Trophoblast cell (in vitro differentiated cells and primary cell): ENCODE results near the gene NPHP4.

Experiments used
- DNase-seq, 2 donors: peaks; one replicate each; pipeline ENCODE4 v3.0.0-alpha.2; 2016
- H2AFZ ChIP-seq: 2 replicates; pipeline ENCODE4 v1.6.1; 2013; ENCODE audit warnings: low read length, moderate library complexity, mild to moderate bottlenecking; ENCODE audit not compliant: insufficient read depth, poor library complexity
- H2AK5ac ChIP-seq: 2 replicates; pipeline ENCODE4 v1.6.1; 2013; ENCODE audit warnings: mild to moderate bottlenecking, low read length
- H2BK120ac ChIP-seq: 2 replicates; pipeline ENCODE4 v1.6.1; 2013; ENCODE audit warnings: low read length, mild to moderate bottlenecking, moderate library complexity; ENCODE audit not compliant: insufficient read depth, poor library complexity
- H2BK12ac ChIP-seq: 2 replicates; pipeline ENCODE4 v1.6.1; 2013; ENCODE audit warnings: mild to moderate bottlenecking, low read length, moderate library complexity
- H2BK5ac ChIP-seq: 2 replicates; pipeline ENCODE4 v1.6.1; 2013; ENCODE audit warnings: low read length, low read depth, moderate library complexity, mild to moderate bottlenecking; ENCODE audit not compliant: poor library complexity
- H3K14ac ChIP-seq: 2 replicates; pipeline ENCODE4 v1.6.1; 2013; ENCODE audit warnings: mild to moderate bottlenecking, low read length
- H3K18ac ChIP-seq: 2 replicates; pipeline ENCODE4 v1.6.1; 2013; ENCODE audit warnings: mild to moderate bottlenecking, low read length
- H3K23ac ChIP-seq: 2 replicates; pipeline ENCODE4 v1.6.1; 2013; ENCODE audit warnings: low read length
- H3K27ac ChIP-seq: 2 replicates; pipeline ENCODE4 v1.5.1; 2013; ENCODE audit warnings: low read depth, mild to moderate bottlenecking, inconsistent platforms, low read length, moderate library complexity
- H3K27me3 ChIP-seq: 2 replicates; pipeline ENCODE4 v1.6.1; 2013; ENCODE audit warnings: inconsistent platforms, mild to moderate bottlenecking, low read length, moderate library complexity; ENCODE audit not compliant: insufficient read depth
- H3K36me3 ChIP-seq, 2 experiments: 1 replicate in 1 of 2; 2 replicates in 1 of 2; pipeline ENCODE4 v1.6.1; 2013; ENCODE audit warnings: low read length in 2 of 2, mild to moderate bottlenecking in 2 of 2, moderate library complexity in 1 of 2; ENCODE audit not compliant: insufficient read depth in 2 of 2, control insufficient read depth in 1 of 2
- H3K4ac ChIP-seq: 2 replicates; pipeline ENCODE4 v1.6.1; 2013; ENCODE audit warnings: low read depth, mild to moderate bottlenecking, low read length, moderate library complexity
- H3K4me1 ChIP-seq, 2 experiments: 1 replicate in 1 of 2; 2 replicates in 1 of 2; pipeline ENCODE4 v1.6.1; 2013; ENCODE audit warnings: low read length in 2 of 2, mild to moderate bottlenecking in 2 of 2, moderate library complexity in 1 of 2; ENCODE audit not compliant: insufficient read depth in 2 of 2, control insufficient read depth in 1 of 2
- H3K4me2 ChIP-seq: 2 replicates; pipeline ENCODE4 v1.6.1; 2013; ENCODE audit warnings: inconsistent platforms, mild to moderate bottlenecking, low read length, moderate library complexity
- H3K4me3 ChIP-seq: 2 replicates; pipeline ENCODE4 v1.5.1; 2013; ENCODE audit warnings: mild to moderate bottlenecking, low read depth, low read length, inconsistent platforms
- H3K79me1 ChIP-seq: one replicate; pipeline ENCODE4 v1.6.1; 2013; ENCODE audit warnings: low read length
- H3K79me2 ChIP-seq: 2 replicates; pipeline ENCODE4 v1.6.1; 2013; ENCODE audit warnings: low read length, mild to moderate bottlenecking; ENCODE audit not compliant: control insufficient read depth, insufficient read depth, poor library complexity
- H3K9ac ChIP-seq: 2 replicates; pipeline ENCODE4 v1.6.1; 2013; ENCODE audit warnings: mild to moderate bottlenecking, low read length
- H3K9me3 ChIP-seq: 2 replicates; pipeline ENCODE4 v1.6.1; 2013; ENCODE audit warnings: low read depth, mild to moderate bottlenecking, control low read depth, inconsistent platforms, low read length; ENCODE audit not compliant: insufficient read depth
- H4K12ac ChIP-seq: 2 replicates; pipeline ENCODE4 v1.6.1; 2013; ENCODE audit warnings: low read depth, mild to moderate bottlenecking, low read length, moderate library complexity
- H4K8ac ChIP-seq: 2 replicates; pipeline ENCODE4 v1.6.1; 2013; ENCODE audit warnings: low read depth, mild to moderate bottlenecking, low read length, moderate library complexity
- H4K91ac ChIP-seq: one replicate; pipeline ENCODE4 v1.6.1; 2013; ENCODE audit warnings: low read depth, mild to moderate bottlenecking, low read length, moderate library complexity
- WGBS: extraction: QIAGEN DNeasy Blood & Tissue Kit; methylation state at CpG from one replicate; pipeline ENCODE4 v1.1.7; 2013; ENCODE audit warnings: missing lambda C conversion rate; ENCODE audit not compliant: insufficient read length, insufficient coverage; ENCODE audit errors: extremely low coverage; 5-methylcytosine and 5-hydroxymethylcytosine counted together

Gene NPHP4

DNA sequence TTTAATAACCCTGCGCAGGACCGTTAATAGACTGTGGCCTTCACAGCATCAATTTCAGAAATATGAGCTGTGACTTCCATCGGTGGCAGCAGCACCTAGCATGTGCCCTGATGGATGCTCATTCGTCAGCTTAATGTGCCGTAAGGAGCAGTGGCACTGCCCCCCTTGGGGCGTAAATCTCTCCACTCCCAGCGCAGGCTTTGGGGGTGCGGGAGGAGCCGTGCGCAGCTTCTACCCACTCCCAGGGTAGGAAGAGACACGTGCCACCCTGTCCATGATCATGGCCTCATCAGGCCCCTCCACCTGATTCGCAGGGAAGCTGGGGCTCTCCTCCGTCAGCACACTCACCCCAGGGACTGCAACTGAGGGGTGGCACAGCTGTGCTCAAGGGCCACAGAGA is 149.5 kb downstream of the NPHP4 start:
- H2BK12ac ChIP-seq = no peak overlapping the region
- H3K79me1 ChIP-seq = no peaks in the 10 kb centered on the region
- no peak overlapping the region for H3K27ac ChIP-seq
- no peak overlapping the region for H4K8ac ChIP-seq
- no peaks in the 10 kb centered on the region for H3K36me3 ChIP-seq
- no peak overlapping the region for H2AK5ac ChIP-seq
- no peak overlapping the region for H2BK5ac ChIP-seq
- no peak overlapping the region for H3K18ac ChIP-seq
- H3K4me3 ChIP-seq = no peak overlapping the region
- no peak overlapping the region for H2BK120ac ChIP-seq
- no peaks in the 10 kb centered on the region for H3K4me1 ChIP-seq
- H3K4ac ChIP-seq = no peak overlapping the region
- no peak overlapping the region for H2AFZ ChIP-seq
- H3K27me3 ChIP-seq = no peaks in the 10 kb centered on the region
- no peak overlapping the region for H3K23ac ChIP-seq
- DNase-seq = no peak
- no CpG with 5 or more reads among the region's 13 CpGs for WGBS
- H3K9ac ChIP-seq = no peak overlapping the region
- no peak overlapping the region for H4K12ac ChIP-seq
- no peak overlapping the region for H3K4me2 ChIP-seq
- no peak overlapping the region for H4K91ac ChIP-seq
- no peaks in the 10 kb centered on the region for H3K79me2 ChIP-seq
- H3K14ac ChIP-seq = no peak overlapping the region
- peaks cover 2% of the 10 kb centered on the region for H3K9me3 ChIP-seq

DNA sequence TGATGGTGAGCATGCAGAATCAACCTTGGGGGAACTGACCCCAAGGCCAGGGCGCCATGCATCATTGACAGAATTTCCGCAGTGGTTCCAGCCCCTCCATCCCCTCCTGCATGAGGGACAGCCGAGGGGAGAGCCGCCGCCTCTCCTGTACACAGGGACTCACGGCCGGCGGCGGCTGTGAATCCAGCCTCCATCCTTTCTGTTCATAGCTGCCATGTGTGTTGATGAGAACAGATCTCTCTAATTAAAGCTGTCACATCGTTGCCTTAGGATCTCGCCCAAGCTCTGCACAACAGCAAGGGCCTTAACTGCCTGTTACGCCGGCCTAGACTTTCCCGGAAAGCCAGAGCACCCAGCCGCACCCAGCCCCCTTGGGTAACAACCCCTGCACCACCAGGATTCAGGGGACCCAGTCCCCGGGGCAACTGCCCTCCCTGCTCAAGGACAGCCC is 151.6 kb downstream of the NPHP4 start:
- H3K9ac ChIP-seq = no peak overlapping the region
- no peaks in the 10 kb centered on the region for H3K4me1 ChIP-seq
- H2AFZ ChIP-seq = no peak overlapping the region
- no peak overlapping the region for H3K23ac ChIP-seq
- H2AK5ac ChIP-seq = no peak overlapping the region
- H3K36me3 ChIP-seq = no peaks in the 10 kb centered on the region
- no peak overlapping the region for H4K12ac ChIP-seq
- H3K4ac ChIP-seq = no peak overlapping the region
- H3K18ac ChIP-seq = no peak overlapping the region
- no peak overlapping the region for H2BK12ac ChIP-seq
- no peak for DNase-seq
- no peaks in the 10 kb centered on the region for H3K9me3 ChIP-seq
- no peaks in the 10 kb centered on the region for H3K79me1 ChIP-seq
- H3K14ac ChIP-seq = no peak overlapping the region
- no peaks in the 10 kb centered on the region for H3K79me2 ChIP-seq
- H4K8ac ChIP-seq = no peak overlapping the region
- no peak overlapping the region for H2BK5ac ChIP-seq
- no CpG with 5 or more reads among the region's 16 CpGs for WGBS
- H3K27ac ChIP-seq = no peak overlapping the region
- H4K91ac ChIP-seq = no peak overlapping the region
- H3K4me3 ChIP-seq = no peak overlapping the region
- H3K4me2 ChIP-seq = no peak overlapping the region
- H3K27me3 ChIP-seq = no peaks in the 10 kb centered on the region
- H2BK120ac ChIP-seq = no peak overlapping the region

DNA sequence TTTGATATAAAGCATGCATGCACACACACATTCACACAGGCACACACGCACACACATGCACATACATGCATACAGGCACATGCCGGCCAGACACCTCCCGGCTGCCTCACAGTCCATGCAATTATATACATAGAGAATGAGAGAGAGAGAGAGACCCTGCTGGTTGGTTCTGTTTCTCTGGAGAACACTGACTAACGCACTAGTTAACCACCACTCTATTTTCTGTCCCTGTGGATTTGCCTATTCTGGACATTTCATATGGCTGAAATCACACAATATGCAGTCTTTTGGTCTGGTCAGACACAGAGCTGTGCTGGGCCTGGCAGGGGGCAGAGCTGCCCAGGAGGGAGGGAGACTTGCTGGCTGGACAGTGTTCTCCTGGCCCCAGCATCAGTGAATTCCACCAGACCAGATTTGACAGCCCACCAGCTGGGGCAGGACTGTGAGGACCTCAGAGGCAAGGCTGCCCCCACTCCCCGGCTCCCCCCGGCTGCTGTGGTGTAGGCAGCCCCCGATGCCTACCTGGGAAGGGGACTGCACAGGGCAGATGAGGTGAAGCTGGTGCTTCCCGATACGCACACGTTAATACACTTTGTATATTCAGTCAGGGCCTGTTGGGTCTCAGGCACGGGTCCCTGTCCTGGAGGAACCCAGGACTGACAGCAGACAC is 152.2 kb downstream of the NPHP4 start:
- Histone ChIP-seq H3K4me3 (no peak overlapping the region), H3K4me2 (no peak overlapping the region), H3K27me3 (no peaks in the 10 kb centered on the region), H2BK120ac (no peak overlapping the region), H3K79me1 (no peaks in the 10 kb centered on the region), H4K91ac (no peak overlapping the region), H3K4ac (no peak overlapping the region), H4K12ac (no peak overlapping the region), H2AFZ (no peak overlapping the region), H2BK5ac (no peak overlapping the region), H3K9me3 (no peaks in the 10 kb centered on the region), H3K4me1 (no peaks in the 10 kb centered on the region), H3K9ac (no peak overlapping the region), H3K79me2 (no peaks in the 10 kb centered on the region), H2BK12ac (no peak overlapping the region), H3K18ac (no peak overlapping the region), H3K36me3 (no peaks in the 10 kb centered on the region), H3K27ac (no peak overlapping the region), H4K8ac (no peak overlapping the region), H3K14ac (no peak overlapping the region), H2AK5ac (no peak overlapping the region), H3K23ac (no peak overlapping the region)
- no CpG with 5 or more reads among the region's 11 CpGs for WGBS
- no peak for DNase-seq

DNA sequence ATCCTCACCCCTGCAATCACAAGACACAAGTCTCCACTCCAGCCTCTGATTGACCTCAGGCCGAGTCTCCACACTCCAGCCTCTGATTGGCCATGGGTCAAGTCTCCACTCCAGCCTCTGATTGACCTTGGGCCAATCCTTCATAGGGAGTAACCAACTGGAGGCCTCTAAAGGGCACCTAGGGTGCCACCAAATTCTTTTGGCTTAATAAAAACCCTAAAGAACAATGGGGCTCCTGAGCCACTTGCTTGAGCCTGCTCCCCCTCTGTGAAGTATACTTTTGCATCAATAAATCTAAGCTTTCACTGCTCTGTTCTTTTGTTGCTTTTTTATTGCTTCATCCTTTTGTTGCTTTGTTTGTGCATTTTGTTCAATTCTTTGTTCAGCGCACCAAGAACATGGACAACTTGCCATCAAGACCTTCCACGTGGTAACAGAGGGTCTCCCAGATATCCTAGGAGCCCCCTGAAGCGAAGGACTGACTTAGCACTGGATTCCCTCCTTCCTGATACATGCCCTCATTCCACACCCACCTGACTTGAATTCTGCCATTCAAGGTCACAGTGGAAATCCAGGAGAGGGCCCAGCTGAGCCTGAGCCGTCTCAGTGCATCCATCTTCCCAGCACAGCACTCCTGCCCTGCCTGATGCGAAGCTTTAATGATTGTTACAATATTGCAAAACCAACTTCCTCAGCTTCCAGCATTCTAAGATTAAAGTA is 152.9 kb downstream of the NPHP4 start:
- no peak overlapping the region for H2BK120ac ChIP-seq
- H3K14ac ChIP-seq = no peak overlapping the region
- no peaks in the 10 kb centered on the region for H3K79me2 ChIP-seq
- H3K79me1 ChIP-seq = no peaks in the 10 kb centered on the region
- no peak overlapping the region for H3K4me2 ChIP-seq
- WGBS = no CpG with 5 or more reads among the region's 6 CpGs
- no peak overlapping the region for H3K23ac ChIP-seq
- H3K27ac ChIP-seq = no peak overlapping the region
- H3K18ac ChIP-seq = no peak overlapping the region
- H2BK5ac ChIP-seq = no peak overlapping the region
- DNase-seq = no peak
- H4K8ac ChIP-seq = no peak overlapping the region
- no peak overlapping the region for H2AK5ac ChIP-seq
- no peak overlapping the region for H3K4me3 ChIP-seq
- no peaks in the 10 kb centered on the region for H3K4me1 ChIP-seq
- no peak overlapping the region for H3K9ac ChIP-seq
- H3K4ac ChIP-seq = no peak overlapping the region
- no peak overlapping the region for H2BK12ac ChIP-seq
- H3K27me3 ChIP-seq = no peaks in the 10 kb centered on the region
- no peaks in the 10 kb centered on the region for H3K36me3 ChIP-seq
- H4K91ac ChIP-seq = no peak overlapping the region
- no peak overlapping the region for H2AFZ ChIP-seq
- no peak overlapping the region for H4K12ac ChIP-seq
- no peaks in the 10 kb centered on the region for H3K9me3 ChIP-seq
